GM19328 (cell line): ENCODE results near the gene HAPSTR1.
"Not testable (repeated sequence)": the region's sequence is repeated elsewhere in the genome, so short reads cannot be mapped to it uniquely, and the experiment has no call there.

ENCODE experiments used
- ATAC-seq: cut with Tn5 transposase; IDR thresholded peaks from one replicate; pipeline ENCODE4 v1.9.1; 2021; ENCODE audit warnings: mild to moderate bottlenecking, moderate library complexity; ENCODE audit not compliant: unreplicated experiment

HAPSTR1 gene, protein sequence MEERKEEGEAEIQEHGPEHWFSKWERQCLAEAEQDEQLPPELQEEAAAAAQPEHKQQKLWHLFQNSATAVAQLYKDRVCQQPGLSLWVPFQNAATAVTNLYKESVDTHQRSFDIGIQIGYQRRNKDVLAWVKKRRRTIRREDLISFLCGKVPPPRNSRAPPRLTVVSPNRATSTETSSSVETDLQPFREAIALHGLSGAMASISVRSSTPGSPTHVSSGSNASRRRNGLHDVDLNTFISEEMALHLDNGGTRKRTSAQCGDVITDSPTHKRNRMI

GRCh38 chr16:9090960-9091866 lies at the start of gene HAPSTR1:
Gene HAPSTR1 (plus strand): TSS chr16:9091644. CDS start chr16:9092045, 401 bp downstream.
- ATAC-seq: peak; percentile 92

GRCh38 chr16:9042533-9042932 lies 48.9 kb upstream of the HAPSTR1 start:
- no peak for ATAC-seq

- no peak for ATAC-seq
Measured at GRCh38 chr16:9042964-9043680, 48.3 kb upstream of the HAPSTR1 start.

DNA sequence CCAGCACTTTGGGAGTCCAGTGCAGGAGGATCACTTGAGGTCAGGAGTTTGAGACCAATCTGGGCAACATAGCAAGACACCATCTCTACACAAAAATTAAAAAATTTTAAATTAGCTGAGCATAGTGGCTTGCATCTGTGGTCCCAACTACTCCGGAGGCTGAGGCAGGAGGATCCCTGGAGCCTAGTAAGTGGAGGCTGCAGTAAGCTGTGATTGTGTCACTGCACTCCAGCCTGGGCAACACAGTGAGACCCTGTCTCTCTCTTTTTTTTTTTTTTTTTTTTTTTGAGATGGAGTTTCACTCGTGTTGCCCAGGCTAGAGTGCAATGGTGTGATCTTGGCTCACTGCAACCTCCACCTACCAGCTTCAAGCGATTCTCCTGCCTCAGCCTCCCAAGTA lies 45.9 kb upstream of the HAPSTR1 start:
- ATAC-seq: not testable (repeated sequence)

- no peak for ATAC-seq
Measured at GRCh38 chr16:9046667-9047055, 44.8 kb upstream of the HAPSTR1 start.

DNA sequence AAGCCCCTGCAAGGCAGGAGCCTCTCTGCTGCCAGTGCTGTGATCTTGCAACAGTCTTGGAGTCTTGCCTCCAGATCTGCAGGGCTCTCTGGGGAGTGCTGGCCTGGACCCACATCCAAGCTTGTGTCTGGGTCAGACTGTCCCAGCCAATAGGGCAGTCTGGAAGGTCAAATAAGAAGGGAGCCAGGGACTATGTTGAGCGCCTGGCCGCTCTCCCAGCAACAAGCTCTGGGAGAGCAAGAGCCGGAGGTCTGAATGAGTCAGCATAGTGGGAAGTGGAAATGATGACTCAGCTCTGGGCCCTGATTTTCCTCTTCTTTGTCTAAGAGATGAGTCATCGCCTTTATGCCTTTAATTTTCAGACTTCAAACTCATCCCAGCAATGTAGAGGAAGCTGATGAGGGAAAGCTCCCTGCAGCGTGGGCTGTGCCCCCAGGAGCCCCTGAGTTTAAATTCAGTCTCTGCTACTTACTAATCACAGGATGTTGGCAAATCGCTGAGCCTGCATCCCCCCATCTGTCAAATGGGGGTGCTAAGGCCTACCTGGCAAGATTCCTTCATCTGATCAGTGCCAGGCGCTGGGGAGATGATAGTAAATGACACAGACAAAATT lies 43.6 kb upstream of the HAPSTR1 start:
- peak; percentile 70 for ATAC-seq

- no peak for ATAC-seq
Measured at GRCh38 chr16:9048302-9048700, 43.1 kb upstream of the HAPSTR1 start.

DNA sequence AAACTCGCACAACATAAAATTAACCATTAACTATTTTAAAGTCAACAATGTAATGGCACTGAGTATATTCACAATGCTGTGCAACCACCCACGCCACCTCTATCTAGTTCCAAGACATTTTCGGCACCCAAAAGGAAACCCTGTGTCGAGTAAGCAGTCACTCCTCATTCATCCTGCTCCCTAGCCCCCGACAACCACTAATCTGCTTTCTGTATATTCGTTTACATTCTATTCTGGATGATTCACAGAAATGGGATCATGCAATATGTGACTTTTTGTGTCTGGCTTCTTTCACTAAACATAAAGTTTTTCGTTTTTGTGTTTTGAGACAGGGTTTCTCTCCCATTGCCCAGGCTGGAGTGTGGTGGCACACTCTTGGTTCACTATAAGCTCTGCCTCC lies 42.2 kb upstream of the HAPSTR1 start:
- ATAC-seq: no peak

- no peak for ATAC-seq
Measured at GRCh38 chr16:9050102-9050830, 41.2 kb upstream of the HAPSTR1 start.

DNA sequence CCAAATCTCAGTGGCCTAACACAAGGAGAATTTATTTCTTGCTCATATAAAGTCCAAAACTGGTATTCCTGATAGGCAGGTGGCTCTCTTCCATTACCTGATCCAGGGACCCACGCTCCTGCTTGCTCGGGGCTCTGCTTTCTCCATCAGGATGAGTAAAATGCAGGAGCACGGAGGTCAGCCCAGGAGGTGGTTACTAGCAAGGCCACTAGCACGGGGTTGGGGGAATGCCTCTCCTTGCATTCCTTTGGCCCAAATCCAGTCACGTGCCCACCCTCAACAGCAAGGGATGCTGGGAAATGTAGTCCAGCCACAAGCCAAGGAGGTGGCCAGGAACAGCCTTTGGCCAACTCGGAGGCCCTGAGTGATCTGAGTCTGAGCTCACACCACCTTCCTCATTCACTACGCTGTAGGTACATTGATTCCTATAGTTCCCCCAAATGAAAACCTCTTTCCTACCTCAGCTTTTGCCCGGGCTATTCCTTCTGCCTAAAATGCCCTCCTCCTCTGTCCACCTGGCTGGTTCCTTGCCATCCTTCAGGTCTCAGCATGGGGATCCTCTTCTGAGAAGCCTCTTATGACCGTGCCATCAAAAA lies 38.3 kb upstream of the HAPSTR1 start:
- no peak for ATAC-seq

- no peak for ATAC-seq
Measured at GRCh38 chr16:9054460-9054859, 37.0 kb upstream of the HAPSTR1 start.

- no peak for ATAC-seq
Measured at GRCh38 chr16:9055115-9055514, 36.3 kb upstream of the HAPSTR1 start.

DNA sequence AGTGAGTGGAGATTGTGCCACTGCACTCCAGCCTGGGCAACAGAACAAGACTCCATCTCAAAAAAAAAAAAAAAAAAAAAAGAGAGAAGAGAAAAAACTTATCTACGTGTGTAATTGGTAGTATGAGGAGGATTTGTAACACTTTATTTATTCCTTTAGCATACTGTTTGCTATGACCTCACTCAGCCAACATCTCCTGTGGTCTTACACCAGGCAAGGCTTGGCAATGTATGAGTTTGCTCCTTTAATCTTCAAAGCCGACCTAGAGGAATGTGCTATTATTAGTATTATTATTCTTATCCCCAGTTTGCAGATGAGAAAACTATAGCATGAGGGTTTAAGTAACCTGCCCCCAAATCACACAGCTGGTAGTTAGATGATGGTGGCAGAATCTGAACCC lies 35.8 kb upstream of the HAPSTR1 start:
- no peak for ATAC-seq

DNA sequence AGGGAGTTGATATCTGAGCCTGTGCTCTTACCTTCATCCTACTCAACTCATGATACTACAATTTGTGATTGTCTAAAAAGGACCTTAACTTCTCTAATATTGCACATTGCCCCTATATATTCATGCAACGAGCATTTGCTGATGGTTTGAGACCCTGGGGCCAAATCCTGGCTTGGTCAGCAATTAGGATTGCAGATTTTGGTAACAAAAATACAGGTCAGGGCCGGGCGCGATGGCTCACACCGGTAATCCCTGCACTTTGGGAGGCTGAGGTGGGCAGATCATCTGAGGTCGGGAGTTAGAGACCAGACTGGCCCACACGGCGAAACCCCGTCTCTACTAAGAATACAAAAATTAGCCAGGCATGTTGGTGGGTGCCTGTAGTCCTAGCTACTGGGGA lies 35.4 kb upstream of the HAPSTR1 start:
- no peak for ATAC-seq

DNA sequence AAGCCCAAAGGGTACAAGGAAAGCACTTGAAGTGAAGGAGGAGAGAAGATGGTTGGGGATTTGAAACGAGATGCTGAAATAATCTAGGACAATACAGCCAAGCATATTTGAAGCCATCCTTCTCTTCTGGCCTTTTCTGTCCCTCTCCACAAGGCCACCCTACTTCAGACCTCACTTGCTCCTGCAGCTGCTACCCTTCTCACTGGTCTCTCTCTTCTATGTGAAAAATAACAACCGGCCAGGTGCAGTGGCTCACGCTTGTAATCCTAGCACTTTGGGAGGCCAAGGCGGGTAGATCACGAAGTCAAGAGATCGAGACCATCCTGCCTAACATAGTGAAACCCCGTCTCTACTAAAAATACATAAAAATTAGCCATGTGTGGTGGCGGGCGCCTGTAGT lies 33.2 kb upstream of the HAPSTR1 start:
- no peak for ATAC-seq

- ATAC-seq: no peak
Measured at GRCh38 chr16:9060225-9060624, 31.2 kb upstream of the HAPSTR1 start.

- no peak for ATAC-seq
Measured at GRCh38 chr16:9061358-9061813, 30.1 kb upstream of the HAPSTR1 start.

GRCh38 chr16:9062301-9062700 lies 29.1 kb upstream of the HAPSTR1 start:
- no peak for ATAC-seq

DNA sequence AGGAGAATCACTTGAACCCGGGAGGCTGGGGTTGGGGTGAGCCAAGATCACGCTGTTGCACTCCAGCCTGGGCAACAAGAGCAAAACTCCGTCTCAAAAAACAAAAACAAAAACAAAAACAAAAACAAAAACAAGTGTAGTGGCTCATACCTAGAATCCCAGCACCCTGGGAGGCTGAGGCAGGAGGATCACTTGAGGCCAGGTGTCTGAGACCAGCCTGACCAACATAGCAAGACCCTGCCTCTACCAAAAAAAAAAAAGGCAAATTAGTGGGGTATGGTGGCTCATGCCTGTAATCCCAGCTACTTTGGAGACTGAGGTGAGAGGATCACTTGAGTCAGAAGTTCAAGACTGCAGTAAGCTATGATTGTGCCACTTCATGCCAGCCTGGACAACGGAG lies 26.4 kb upstream of the HAPSTR1 start:
- ATAC-seq: no peak

DNA sequence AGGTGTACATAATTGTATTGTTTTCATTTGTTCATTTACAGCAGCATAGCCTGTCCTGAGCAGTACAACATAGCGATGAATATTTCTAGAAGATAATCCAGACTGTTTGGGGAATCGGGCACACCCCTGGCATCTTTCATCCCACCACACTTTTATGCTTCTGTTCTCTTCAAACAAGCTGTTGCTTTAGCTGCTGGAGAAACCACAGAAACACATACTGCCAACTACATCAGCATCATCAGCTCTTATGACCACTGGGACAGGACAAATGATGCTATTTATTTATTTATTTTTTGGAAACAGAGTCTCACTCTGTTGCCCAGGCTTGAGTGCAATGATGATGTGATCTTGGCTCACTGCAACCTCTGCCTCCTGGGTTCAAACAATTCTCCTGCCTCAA lies 22.6 kb upstream of the HAPSTR1 start:
- no peak for ATAC-seq
